Endothelial cell (in vitro differentiated cells): ENCODE results near the gene GALNT18. TPM values are rescaled to one million over a fixed set of nuclear protein-coding genes. Genes with fewer than 3 reads are reported as not detected.

ENCODE experiments used
- DNase-seq: peaks from one replicate; pipeline ENCODE4 v3.0.0; 2021; ENCODE audit warnings: low spot score
- H3K27ac Mint-ChIP-seq: one replicate; pipeline ENCODE4 v1.8.0; 2021; ENCODE audit warnings: mixed read lengths, inconsistent platforms; ENCODE audit not compliant: unreplicated experiment
- H3K27me3 Mint-ChIP-seq: one replicate; pipeline ENCODE4 v1.8.0; 2021; ENCODE audit warnings: mild to moderate bottlenecking, moderate library complexity, mixed read lengths, inconsistent platforms; ENCODE audit not compliant: unreplicated experiment
- H3K36me3 Mint-ChIP-seq: one replicate; pipeline ENCODE4 v1.8.0; 2021; ENCODE audit warnings: mild to moderate bottlenecking, low read depth, mixed read lengths, inconsistent platforms; ENCODE audit not compliant: unreplicated experiment
- H3K4me1 Mint-ChIP-seq: one replicate; pipeline ENCODE4 v1.8.0; 2021; ENCODE audit warnings: mild to moderate bottlenecking, mixed read lengths, inconsistent platforms; ENCODE audit not compliant: unreplicated experiment
- H3K4me3 Mint-ChIP-seq: one replicate; pipeline ENCODE4 v1.8.0; 2021; ENCODE audit warnings: mild to moderate bottlenecking, mixed read lengths, inconsistent platforms; ENCODE audit not compliant: unreplicated experiment
- H3K9me3 Mint-ChIP-seq: one replicate; pipeline ENCODE4 v1.8.0; 2021; ENCODE audit warnings: mixed read lengths, inconsistent platforms; ENCODE audit not compliant: unreplicated experiment
- CTCF ChIP-seq: fragments of 200-600 bp; sonication (generic); IDR thresholded peaks from one replicate; pipeline ENCODE4 v1.5.0; 2021; ENCODE audit warnings: antibody characterized with exemption; ENCODE audit not compliant: unreplicated experiment
- total RNA-seq: library from RNA; stranded (reverse); fragmentation: NEBNext Ultra II Directional; extraction: Animal tissue kit (Norgen Biotek cat#: 25700); gene quantifications from one replicate; pipeline ENCODE4 v1.2.1, GENCODE V29; 2021; ENCODE audit not compliant: unreplicated experiment

Gene GALNT18
- total RNA-seq, 1 donor from 2014 or later, result 87.6 TPM

- Mint-ChIP-seq H3K9me3 (no peaks in the 10 kb centered on the region), H3K4me3 (no peak overlapping the region), H3K27ac (no peak overlapping the region), H3K27me3 (peaks cover 13% of the 10 kb centered on the region), H3K36me3 (peaks cover 18% of the 10 kb centered on the region), H3K4me1 (peaks cover 21% of the 10 kb centered on the region)
- no peak for TF ChIP-seq CTCF
- DNase-seq, result no peak
These were observed 154.5 kb downstream of the GALNT18 start for GRCh38 chr11:11467312-11467711.

GRCh38 chr11:11464555-11464954 is 157.2 kb downstream of the GALNT18 start:
- Mint-ChIP-seq H3K4me3 (no peak overlapping the region), H3K36me3 (peaks cover 15% of the 10 kb centered on the region), H3K9me3 (no peaks in the 10 kb centered on the region), H3K4me1 (peaks cover 22% of the 10 kb centered on the region), H3K27ac (no peak overlapping the region), H3K27me3 (peaks cover 11% of the 10 kb centered on the region)
- no peak for DNase-seq
- no peak for TF ChIP-seq CTCF

GRCh38 chr11:11463405-11463804 is 158.4 kb downstream of the GALNT18 start:
- H3K4me1 Mint-ChIP-seq, result peaks cover 27% of the 10 kb centered on the region
- no peaks in the 10 kb centered on the region for H3K9me3 Mint-ChIP-seq
- no peak for DNase-seq
- H3K27ac Mint-ChIP-seq, result no peak overlapping the region
- TF ChIP-seq CTCF, result no peak
- no peak overlapping the region for H3K4me3 Mint-ChIP-seq
- peaks cover 14% of the 10 kb centered on the region for H3K36me3 Mint-ChIP-seq
- H3K27me3 Mint-ChIP-seq, result peaks cover 11% of the 10 kb centered on the region

GRCh38 chr11:11461473-11461872 is 160.3 kb downstream of the GALNT18 start:
- H3K27ac Mint-ChIP-seq, result no peak overlapping the region
- no peak for TF ChIP-seq CTCF
- no peaks in the 10 kb centered on the region for H3K9me3 Mint-ChIP-seq
- no peak for DNase-seq
- peaks cover 35% of the 10 kb centered on the region for H3K4me1 Mint-ChIP-seq
- H3K4me3 Mint-ChIP-seq, result no peak overlapping the region
- peaks cover 17% of the 10 kb centered on the region for H3K27me3 Mint-ChIP-seq
- H3K36me3 Mint-ChIP-seq, result peaks cover 14% of the 10 kb centered on the region

GRCh38 chr11:11459578-11459977 is 162.2 kb downstream of the GALNT18 start:
- Mint-ChIP-seq H3K27me3 (peaks cover 9% of the 10 kb centered on the region), H3K4me3 (no peak overlapping the region), H3K9me3 (no peaks in the 10 kb centered on the region), H3K36me3 (peaks cover 14% of the 10 kb centered on the region), H3K4me1 (peaks cover 42% of the 10 kb centered on the region), H3K27ac (no peak overlapping the region)
- DNase-seq, result no peak
- TF ChIP-seq CTCF, result no peak
